PFSK-1 (cell line): ENCODE data around the gene C9orf50.

Experiments
- FOXP2 ChIP-seq: optimal IDR thresholded peaks from 2 replicates; pipeline ENCODE3; 2011; ENCODE audit warnings: borderline replicate concordance, control low read depth, inconsistent platforms; ENCODE audit not compliant: insufficient read depth; ENCODE audit errors: extremely low read length, extremely low read depth
- POLR2AphosphoS5 ChIP-seq: IDR thresholded peaks from 2 replicates; pipeline ENCODE4 v1.6.1; 2012; ENCODE audit warnings: low read depth, mild to moderate bottlenecking, control low read depth, low read length, moderate library complexity
- TAF1 ChIP-seq: IDR thresholded peaks from 2 replicates; pipeline ENCODE4 v1.6.1; 2012; ENCODE audit warnings: low read length, control low read depth, borderline replicate concordance; ENCODE audit not compliant: insufficient read depth
- TF ChIP-seq, protein P1 (sequence below), 2 experiments: IDR thresholded peaks; 2 replicates each; pipeline versions ENCODE4 v1.6.1 to v1.8.0; 2011 to 2012; ENCODE audit warnings: low read depth in 2 of 2, low read length in 2 of 2, control low read depth in 1 of 2, inconsistent platforms in 1 of 2, mild to moderate bottlenecking in 1 of 2, moderate library complexity in 1 of 2; ENCODE audit not compliant: insufficient read depth in 1 of 2

DNA sequence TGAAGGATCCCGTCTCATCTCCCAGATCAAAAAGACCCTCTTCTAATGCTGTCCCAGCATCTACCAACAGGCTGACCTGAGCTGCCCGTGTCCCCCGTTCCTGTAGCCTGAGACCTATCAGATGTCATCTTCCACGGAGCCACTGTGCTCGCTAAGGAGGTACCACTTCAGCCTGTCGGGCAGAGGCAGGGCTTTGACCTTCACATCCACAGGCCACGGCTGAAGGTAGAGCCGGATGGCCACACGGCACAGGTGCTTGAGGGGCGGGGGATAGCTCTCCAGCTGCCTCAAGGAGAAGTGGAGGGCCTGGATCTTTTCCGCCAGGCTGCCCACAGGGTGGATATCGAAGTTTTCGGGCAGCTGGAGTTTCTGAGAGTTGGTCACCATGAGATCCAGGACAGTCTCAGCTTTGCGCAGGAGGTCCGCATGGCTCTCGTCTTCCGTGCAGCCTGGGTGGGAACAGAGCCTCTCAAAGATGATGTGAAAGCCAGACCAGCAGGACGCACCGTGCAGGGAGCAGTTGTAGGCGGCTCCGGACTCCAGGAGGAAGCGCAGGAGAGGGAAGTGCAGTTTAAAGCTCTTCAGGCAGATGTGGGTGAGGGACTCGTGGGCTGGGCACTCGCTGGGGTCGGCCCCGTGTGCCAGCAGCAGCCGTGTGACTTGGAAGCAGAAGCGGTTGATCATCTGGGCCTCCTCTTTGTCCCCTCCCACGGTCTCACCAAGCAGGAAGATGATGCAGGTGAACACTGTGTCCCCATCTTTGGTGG lies 17.0 kb upstream of the C9orf50 start:
- TF ChIP-seq POLR2AphosphoS5 (no peak), TAF1 (no peak), FOXP2 (no peak)
- TF ChIP-seq, protein P1, sequence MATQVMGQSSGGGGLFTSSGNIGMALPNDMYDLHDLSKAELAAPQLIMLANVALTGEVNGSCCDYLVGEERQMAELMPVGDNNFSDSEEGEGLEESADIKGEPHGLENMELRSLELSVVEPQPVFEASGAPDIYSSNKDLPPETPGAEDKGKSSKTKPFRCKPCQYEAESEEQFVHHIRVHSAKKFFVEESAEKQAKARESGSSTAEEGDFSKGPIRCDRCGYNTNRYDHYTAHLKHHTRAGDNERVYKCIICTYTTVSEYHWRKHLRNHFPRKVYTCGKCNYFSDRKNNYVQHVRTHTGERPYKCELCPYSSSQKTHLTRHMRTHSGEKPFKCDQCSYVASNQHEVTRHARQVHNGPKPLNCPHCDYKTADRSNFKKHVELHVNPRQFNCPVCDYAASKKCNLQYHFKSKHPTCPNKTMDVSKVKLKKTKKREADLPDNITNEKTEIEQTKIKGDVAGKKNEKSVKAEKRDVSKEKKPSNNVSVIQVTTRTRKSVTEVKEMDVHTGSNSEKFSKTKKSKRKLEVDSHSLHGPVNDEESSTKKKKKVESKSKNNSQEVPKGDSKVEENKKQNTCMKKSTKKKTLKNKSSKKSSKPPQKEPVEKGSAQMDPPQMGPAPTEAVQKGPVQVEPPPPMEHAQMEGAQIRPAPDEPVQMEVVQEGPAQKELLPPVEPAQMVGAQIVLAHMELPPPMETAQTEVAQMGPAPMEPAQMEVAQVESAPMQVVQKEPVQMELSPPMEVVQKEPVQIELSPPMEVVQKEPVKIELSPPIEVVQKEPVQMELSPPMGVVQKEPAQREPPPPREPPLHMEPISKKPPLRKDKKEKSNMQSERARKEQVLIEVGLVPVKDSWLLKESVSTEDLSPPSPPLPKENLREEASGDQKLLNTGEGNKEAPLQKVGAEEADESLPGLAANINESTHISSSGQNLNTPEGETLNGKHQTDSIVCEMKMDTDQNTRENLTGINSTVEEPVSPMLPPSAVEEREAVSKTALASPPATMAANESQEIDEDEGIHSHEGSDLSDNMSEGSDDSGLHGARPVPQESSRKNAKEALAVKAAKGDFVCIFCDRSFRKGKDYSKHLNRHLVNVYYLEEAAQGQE (IDR thresholded peaks at IDR 0.05; ENCODE audit: insufficient read depth in 1 of 2, low read depth in 2 of 2, low read length in 2 of 2), result no peak
